ENCODE data around the gene MRPS16. TPM values are rescaled to one million over a fixed set of nuclear protein-coding genes. Genes with fewer than 3 reads are reported as not detected.
A peak's percentile ranks its signal among the peaks of the same experiment; 100 is the strongest.

Gene MRPS16
- total and polyA plus RNA-seq, 2 of the 13 experiments (the other 11 are each of a cell fraction or from before 2014, with no cell fraction given), result 70.1 to 135 TPM

DNA sequence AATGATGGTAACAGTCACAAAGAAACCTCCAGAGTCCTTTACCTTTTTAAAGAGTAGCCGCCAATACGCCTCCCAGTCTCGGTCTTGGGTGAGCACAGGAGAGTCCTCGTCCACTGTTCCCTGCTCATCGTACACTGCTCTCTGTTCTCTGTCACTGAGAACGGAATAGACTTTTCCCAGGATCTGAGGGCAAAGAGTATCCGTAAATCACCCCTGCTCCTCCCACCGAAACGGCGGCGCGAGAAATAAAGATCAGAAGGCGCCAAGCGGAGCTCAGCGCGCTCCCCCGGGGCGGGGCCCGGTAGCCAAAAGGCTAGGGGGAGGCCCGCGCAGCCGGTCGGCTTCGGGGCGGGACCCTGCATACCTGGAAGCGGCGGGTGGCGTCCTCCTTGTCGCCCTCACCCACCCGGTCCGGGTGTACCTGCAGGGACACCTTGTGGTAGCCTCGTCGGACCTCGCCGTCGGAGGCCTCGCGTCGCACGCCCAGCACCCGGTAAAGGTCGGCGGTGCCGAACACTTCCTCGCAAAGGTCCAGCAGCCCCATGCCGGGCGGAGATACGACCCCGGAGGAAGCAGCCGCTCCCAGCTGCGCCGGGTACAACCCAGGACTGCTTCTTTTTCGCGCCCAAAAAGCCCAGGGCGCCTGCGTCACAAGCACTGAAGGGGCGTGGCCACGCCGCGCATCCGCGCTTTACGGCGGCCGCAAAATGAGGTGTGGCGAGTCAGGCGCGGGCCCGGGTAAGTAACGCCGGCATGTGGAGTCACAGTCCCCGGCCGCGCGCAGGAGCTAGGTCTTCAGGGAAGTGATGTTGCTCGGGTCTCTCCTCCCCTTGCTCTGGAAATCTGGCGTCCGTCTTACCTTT is 5.6 kb downstream of the MRPS16 start, which contains the start of gene DNAJC9 (continued):
- TF ChIP-seq ZFP91 (CRISPR knock-in tag; IDR thresholded peaks at IDR 0.05; ENCODE audit: borderline replicate concordance) (peak; percentile 97), SATB2 (CRISPR knock-in tag; IDR thresholded peaks at IDR 0.05) (no peak; the same call in 1 of the 2 replicates), EEA1 (CRISPR knock-in tag; IDR thresholded peaks at IDR 0.05; ENCODE audit: borderline replicate concordance) (peak; percentile 96; the same call in 1 of the 2 replicates), SNAPC5 (CRISPR knock-in tag; IDR thresholded peaks at IDR 0.05; ENCODE audit: borderline replicate concordance) (no peak), NCOA5 (CRISPR knock-in tag; IDR thresholded peaks at IDR 0.05) (peak; percentile 87; the same call in 1 of the 2 replicates), RBM22 (optimal IDR thresholded peaks at IDR 0.05; ENCODE audit: low read length) (peak; percentile 90), CTCF (CRISPR knock-in tag; IDR thresholded peaks at IDR 0.05) (peak; percentile 75), TGIF2 (CRISPR knock-in tag; IDR thresholded peaks at IDR 0.05) (peak; percentile 79; the same call in 1 of the 2 replicates), NFIB (CRISPR knock-in tag; IDR thresholded peaks at IDR 0.05; ENCODE audit: borderline replicate concordance) (no peak), ZFY (CRISPR knock-in tag; IDR thresholded peaks at IDR 0.05) (peak; percentile 85), YEATS4 (CRISPR knock-in tag; IDR thresholded peaks at IDR 0.05; ENCODE audit: borderline replicate concordance) (peak; percentile 68; the same call in 1 of the 2 replicates), ZBTB7A (CRISPR knock-in tag; IDR thresholded peaks at IDR 0.05) (peak; percentile 77), ZNF468 (CRISPR knock-in tag; IDR thresholded peaks at IDR 0.05) (peak; percentile 79; the same call in 1 of the 2 replicates), HMG20A (CRISPR knock-in tag; IDR thresholded peaks at IDR 0.05; ENCODE audit: borderline replicate concordance) (no peak), KAT2B (IDR thresholded peaks at IDR 0.05; ENCODE audit: borderline replicate concordance, low read depth, low read length) (no peak), NR2F1 (CRISPR knock-in tag; IDR thresholded peaks at IDR 0.05) (no peak), ZNF672 (CRISPR knock-in tag; IDR thresholded peaks at IDR 0.05) (no peak), ZNF619 (CRISPR knock-in tag; IDR thresholded peaks at IDR 0.05) (0 out of 2 replicates have a peak, but pooled peaks have one; percentile 54)
- TF ChIP-seq, protein P1, sequence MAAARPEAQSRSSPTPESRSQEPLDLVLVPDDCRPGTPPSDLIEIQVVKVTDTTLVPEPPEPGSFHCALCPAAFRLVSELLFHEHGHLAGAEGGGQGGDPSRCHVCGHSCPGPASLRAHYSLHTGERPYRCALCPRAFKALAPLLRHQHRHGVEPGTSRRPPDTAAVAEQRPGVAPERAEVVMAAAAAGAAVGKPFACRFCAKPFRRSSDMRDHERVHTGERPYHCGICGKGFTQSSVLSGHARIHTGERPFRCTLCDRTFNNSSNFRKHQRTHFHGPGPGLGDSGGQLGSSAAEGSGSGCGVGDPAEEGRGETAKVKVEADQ (CRISPR knock-in tag; IDR thresholded peaks at IDR 0.05; ENCODE audit: borderline replicate concordance), result peak; percentile 88
- TF ChIP-seq, protein P2, sequence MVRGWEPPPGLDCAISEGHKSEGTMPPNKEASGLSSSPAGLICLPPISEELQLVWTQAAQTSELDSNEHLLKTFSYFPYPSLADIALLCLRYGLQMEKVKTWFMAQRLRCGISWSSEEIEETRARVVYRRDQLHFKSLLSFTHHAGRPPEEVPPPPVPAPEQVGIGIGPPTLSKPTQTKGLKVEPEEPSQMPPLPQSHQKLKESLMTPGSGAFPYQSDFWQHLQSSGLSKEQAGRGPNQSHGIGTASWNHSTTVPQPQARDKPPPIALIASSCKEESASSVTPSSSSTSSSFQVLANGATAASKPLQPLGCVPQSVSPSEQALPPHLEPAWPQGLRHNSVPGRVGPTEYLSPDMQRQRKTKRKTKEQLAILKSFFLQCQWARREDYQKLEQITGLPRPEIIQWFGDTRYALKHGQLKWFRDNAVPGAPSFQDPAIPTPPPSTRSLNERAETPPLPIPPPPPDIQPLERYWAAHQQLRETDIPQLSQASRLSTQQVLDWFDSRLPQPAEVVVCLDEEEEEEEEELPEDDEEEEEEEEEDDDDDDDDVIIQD (CRISPR knock-in tag; IDR thresholded peaks at IDR 0.05; ENCODE audit: low read depth), result no peak; the same call in 1 of the 2 replicates
